Endothelial cell of umbilical vein (primary cell): ENCODE results near the gene NT5C1B. TPM values are rescaled to one million over a fixed set of nuclear protein-coding genes. Genes with fewer than 3 reads are reported as not detected.
A peak's percentile ranks its signal among the peaks of the same experiment; 100 is the strongest.

Experiments
- BruUV-seq: library from RNA; stranded (reverse); fragments of 400-500 nt; replicated peaks from 2 replicates; lab custom pipeline; 2021; lab: Mats Ljungman, UMichigan
- CTCF ChIA-PET: fragments of 300-600, 350-600 bp; sonication (Branson Sonifier 250); formaldehyde crosslinking; loops from one replicate; lab custom pipeline; 2021; ENCODE audit warnings: antibody characterized with exemption, inconsistent platforms; lab: Charles Lee
- POLR2A ChIA-PET: fragments of 300-600, 350-600 bp; sonication (Branson Sonifier 250); formaldehyde crosslinking; loops from one replicate; lab custom pipeline; 2021; ENCODE audit warnings: antibody characterized with exemption, inconsistent platforms; lab: Charles Lee
- DNase-seq: peaks from one replicate; pipeline ENCODE4 v3.0.0-alpha.2; 2011; ENCODE audit warnings: low read depth, low spot score
- FAIRE-seq: peaks from 2 replicates; lab custom pipeline; 2011; peaks lifted over from hg19 to GRCh38; lab: Jason Lieb, UNC
- H2AFZ ChIP-seq: 2 replicates; pipeline ENCODE4 v1.6.0; 2012; ENCODE audit warnings: low read depth, low read length, control low read depth, inconsistent platforms
- H3K27ac ChIP-seq: 2 replicates; pipeline ENCODE4 v1.5.1; 2011; ENCODE audit warnings: low read depth, mild to moderate bottlenecking, control low read depth, low read length, moderate library complexity; ENCODE audit not compliant: insufficient read depth
- H3K27me3 ChIP-seq, 2 experiments: 2 replicates each; pipeline versions ENCODE4 v1.6.0 to v1.6.1; 2011; ENCODE audit warnings: low read length in 2 of 2, mixed read lengths in 1 of 2; ENCODE audit not compliant: control insufficient read depth in 2 of 2, insufficient read depth in 2 of 2
- H3K36me3 ChIP-seq, 2 experiments: 2 replicates in 1 of 2; 3 replicates in 1 of 2; pipeline ENCODE4 v1.5.1; 2011; ENCODE audit warnings: low read length in 2 of 2, mild to moderate bottlenecking in 1 of 2, moderate library complexity in 1 of 2; ENCODE audit not compliant: control insufficient read depth in 2 of 2, insufficient read depth in 2 of 2; ENCODE audit errors: extremely low read depth in 1 of 2
- H3K4me1 ChIP-seq: 3 replicates; pipeline ENCODE4 v1.5.1; 2011; ENCODE audit warnings: mild to moderate bottlenecking, low read length; ENCODE audit not compliant: control insufficient read depth, insufficient read depth; ENCODE audit errors: extremely low read depth
- H3K4me2 ChIP-seq: 2 replicates; pipeline ENCODE4 v1.6.1; 2011; ENCODE audit warnings: low read length, control low read depth, mixed read lengths; ENCODE audit not compliant: insufficient read depth
- H3K4me3 ChIP-seq, 3 experiments: fragments of 200-600 bp in 1 of 3; sonication (generic), shearing (Covaris generic) in 1 of 3; replicated peaks in 1 of 3; 2 replicates each; pipeline ENCODE4 v1.5.1; 2011 to 2016; ENCODE audit warnings: control low read depth in 3 of 3, low read length in 3 of 3, mild to moderate bottlenecking in 2 of 3, inconsistent platforms in 1 of 3, low read depth in 1 of 3, moderate library complexity in 1 of 3; ENCODE audit not compliant: insufficient read depth in 1 of 3
- H3K79me2 ChIP-seq: 2 replicates; pipeline ENCODE4 v1.6.0; 2012; ENCODE audit warnings: low read length, inconsistent platforms; ENCODE audit not compliant: control insufficient read depth, insufficient read depth
- H3K9ac ChIP-seq: replicated peaks from 2 replicates; pipeline ENCODE3; 2011; ENCODE audit warnings: low read length, control low read depth; ENCODE audit not compliant: insufficient read depth; ENCODE audit errors: extremely low read depth
- H3K9me1 ChIP-seq: replicated peaks from 3 replicates; pipeline ENCODE4 v1.6.0; 2011; ENCODE audit warnings: mild to moderate bottlenecking, low read length; ENCODE audit not compliant: control insufficient read depth, insufficient read depth; ENCODE audit errors: extremely low read depth
- H3K9me3 ChIP-seq: replicated peaks from 2 replicates; pipeline ENCODE4 v1.5.1; 2012; ENCODE audit warnings: low read length, inconsistent platforms; ENCODE audit not compliant: control insufficient read depth, insufficient read depth
- H4K20me1 ChIP-seq: replicated peaks from 2 replicates; pipeline ENCODE3; 2011; ENCODE audit warnings: mild to moderate bottlenecking, low read length; ENCODE audit not compliant: control insufficient read depth, insufficient read depth; ENCODE audit errors: extremely low read depth
- EZH2 ChIP-seq: IDR thresholded peaks from 2 replicates; pipeline ENCODE4 v1.6.1; 2012; ENCODE audit warnings: borderline replicate concordance, low read depth, mild to moderate bottlenecking, moderate library complexity, low read length, inconsistent platforms; ENCODE audit not compliant: severe bottlenecking
- FOS ChIP-seq: IDR thresholded peaks from 2 replicates; pipeline ENCODE4 v1.6.1; 2011; ENCODE audit warnings: mild to moderate bottlenecking, low read length, moderate library complexity, borderline replicate concordance; ENCODE audit not compliant: insufficient read depth
- GATA2 ChIP-seq: IDR thresholded peaks from 2 replicates; pipeline ENCODE4 v1.7.0; 2011; ENCODE audit warnings: low read depth, mild to moderate bottlenecking, moderate library complexity, mixed read lengths, low read length; ENCODE audit not compliant: insufficient read length, insufficient read depth
- JUN ChIP-seq: IDR thresholded peaks from 2 replicates; pipeline ENCODE4 v1.6.1; 2011; ENCODE audit warnings: borderline replicate concordance, low read depth; ENCODE audit not compliant: insufficient read length, insufficient read depth
- MAX ChIP-seq: IDR thresholded peaks from 2 replicates; pipeline ENCODE4 v1.6.1; 2011; ENCODE audit not compliant: insufficient read depth, insufficient read length
- MYC ChIP-seq: IDR thresholded peaks from one replicate; pipeline ENCODE4 v1.6.1; 2011; ENCODE audit warnings: mild to moderate bottlenecking, low read depth, low read length
- POLR2A ChIP-seq: IDR thresholded peaks from 2 replicates; pipeline ENCODE4 v1.6.1; 2012; ENCODE audit warnings: low read depth, mild to moderate bottlenecking, control low read depth, low read length
- POLR2AphosphoS5 ChIP-seq: IDR thresholded peaks from 2 replicates; pipeline ENCODE4 v1.6.1; 2012; ENCODE audit warnings: low read depth, mild to moderate bottlenecking, control low read depth, low read length, moderate library complexity; ENCODE audit not compliant: insufficient read depth
- dilution Hi-C: fragments of 300-500 bp; cut with MboI; formaldehyde crosslinking; loops from one replicate; pipeline ENCODE4 v1.15.0; 2019; ENCODE audit warnings: low sequenced_read_pairs; ENCODE audit not compliant: extremely low pct_ligation_motif_present
- intact Hi-C: fragments of 100-400 bp; cut with micrococcal nuclease; formaldehyde crosslinking; loops from one replicate; pipeline ENCODE4 v1.10.0; 2022
- polyA plus RNA-seq, 4 experiments: library from polyadenylated mRNA; depleted of rRNA in 3 of 4; stranded (reverse) in 3 of 4; unstranded in 1 of 4; fragments of >200 nt; gene quantifications; 2 replicates each; pipeline versions ENCODE4 v1.2.1 to v1.2.3, GENCODE V29; 2011 to 2012; ENCODE audit warnings: missing spikeins in 1 of 4
- total RNA-seq: library from RNA; stranded (reverse); gene quantifications from 2 replicates; pipeline ENCODE4 v1.2.3, GENCODE V29; 2021
- TF ChIP-seq, protein P1 (sequence below), 2 donors: IDR thresholded peaks; 1 replicate in 1 of 2; 2 replicates in 1 of 2; pipeline ENCODE4 v1.5.1; 2011; ENCODE audit warnings: low read length in 2 of 2, mild to moderate bottlenecking in 2 of 2, moderate library complexity in 2 of 2, control low read depth in 1 of 2, inconsistent platforms in 1 of 2, low read depth in 1 of 2; ENCODE audit not compliant: insufficient read depth in 1 of 2; ENCODE audit errors: extremely low read depth in 1 of 2

NT5C1B gene
- total and polyA plus RNA-seq, 2 donors (not counting 3 experiments of a cell fraction or from before 2014, with no cell fraction given): not detected

- DNase-seq (no peak), FAIRE-seq (no peak)
- Histone ChIP-seq H3K4me2 (no peak overlapping the region), H3K9me3 (no peaks in the 10 kb centered on the region), H2AFZ (peak overlapping the region; percentile 70), H3K4me1 (peaks cover 10% of the 10 kb centered on the region), H3K9me1 (no peaks in the 10 kb centered on the region), H3K79me2 (no peaks in the 10 kb centered on the region), H3K27ac (no peak overlapping the region), H3K4me3 (no peak overlapping the region), H3K36me3 (no peaks in the 10 kb centered on the region), H3K9ac (no peak overlapping the region), H4K20me1 (no peaks in the 10 kb centered on the region), H3K27me3 (no peaks in the 10 kb centered on the region)
- CTCF ChIA-PET: interaction anchor here (1.0 to 1.5 kb wide), 2 partner anchors 11 to 28 kb away, joined by 4 to 5 read pairs; no protein-coding TSS in a partner anchor
- intact Hi-C loops (no loop called here), dilution Hi-C loops (no loop called here)
- POLR2A ChIA-PET: no interaction called here
- BruUV-seq: no TSS peak
- TF ChIP-seq MYC: no peak
- no peak for TF ChIP-seq POLR2AphosphoS5
- no peak for TF ChIP-seq FOS
- TF ChIP-seq GATA2: no peak
- TF ChIP-seq EZH2: no peak
- TF ChIP-seq, protein P1, sequence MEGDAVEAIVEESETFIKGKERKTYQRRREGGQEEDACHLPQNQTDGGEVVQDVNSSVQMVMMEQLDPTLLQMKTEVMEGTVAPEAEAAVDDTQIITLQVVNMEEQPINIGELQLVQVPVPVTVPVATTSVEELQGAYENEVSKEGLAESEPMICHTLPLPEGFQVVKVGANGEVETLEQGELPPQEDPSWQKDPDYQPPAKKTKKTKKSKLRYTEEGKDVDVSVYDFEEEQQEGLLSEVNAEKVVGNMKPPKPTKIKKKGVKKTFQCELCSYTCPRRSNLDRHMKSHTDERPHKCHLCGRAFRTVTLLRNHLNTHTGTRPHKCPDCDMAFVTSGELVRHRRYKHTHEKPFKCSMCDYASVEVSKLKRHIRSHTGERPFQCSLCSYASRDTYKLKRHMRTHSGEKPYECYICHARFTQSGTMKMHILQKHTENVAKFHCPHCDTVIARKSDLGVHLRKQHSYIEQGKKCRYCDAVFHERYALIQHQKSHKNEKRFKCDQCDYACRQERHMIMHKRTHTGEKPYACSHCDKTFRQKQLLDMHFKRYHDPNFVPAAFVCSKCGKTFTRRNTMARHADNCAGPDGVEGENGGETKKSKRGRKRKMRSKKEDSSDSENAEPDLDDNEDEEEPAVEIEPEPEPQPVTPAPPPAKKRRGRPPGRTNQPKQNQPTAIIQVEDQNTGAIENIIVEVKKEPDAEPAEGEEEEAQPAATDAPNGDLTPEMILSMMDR (IDR thresholded peaks at IDR 0.05; ENCODE audit: extremely low read depth in 1 of 2, insufficient read depth in 1 of 2, low read depth in 1 of 2, low read length in 2 of 2): no peak
- TF ChIP-seq JUN: no peak
- TF ChIP-seq MAX: no peak
- TF ChIP-seq POLR2A: no peak
These were observed 9.6 kb upstream of the NT5C1B start for GRCh38 chr2:18598848-18599484.
